MM.1S (cell line): ENCODE results near the gene MBD4.

ENCODE experiments used
- CTCF ChIP-seq: fragments of 300-600 bp; sonication (generic); IDR thresholded peaks from 2 replicates; pipeline ENCODE4 v1.5.1; 2016; ENCODE audit warnings: antibody characterized with exemption, low read length, mixed read lengths
- EZH2 ChIP-seq: fragments of 300-600 bp; sonication (generic); optimal IDR thresholded peaks from 2 replicates; pipeline ENCODE3; 2017; ENCODE audit warnings: low read depth, mild to moderate bottlenecking, antibody characterized with exemption, low read length, mixed read lengths
- EZH2phosphoT487 ChIP-seq: fragments of 300-600 bp; sonication (generic); IDR thresholded peaks from 2 replicates; pipeline ENCODE4 v1.6.1; 2018; ENCODE audit warnings: antibody characterized with exemption, low read length

- TF ChIP-seq CTCF = peak; percentile 84
- TF ChIP-seq EZH2 = no peak
- TF ChIP-seq EZH2phosphoT487 = no peak
These were observed 40.4 kb downstream of the MBD4 start for GRCh38 chr3:129399145-129399894.
